Astrocyte (in vitro differentiated cells and primary cell): Measurements from ENCODE around the gene CCDC66.
"Not testable (repeated sequence)": the region's sequence is repeated elsewhere in the genome, so short reads cannot be mapped to it uniquely, and the experiment has no call there.

Source experiments
- EZH2 ChIP-seq: IDR thresholded peaks from 2 replicates; pipeline ENCODE4 v1.6.1; 2012; ENCODE audit warnings: mild to moderate bottlenecking, low read length, inconsistent platforms; ENCODE audit not compliant: insufficient read depth
- TF ChIP-seq, protein P1 (sequence below): IDR thresholded peaks from 2 replicates; pipeline ENCODE4 v1.5.1; 2011; ENCODE audit warnings: low read depth, mild to moderate bottlenecking, inconsistent platforms, low read length, moderate library complexity; ENCODE audit not compliant: insufficient read depth

DNA sequence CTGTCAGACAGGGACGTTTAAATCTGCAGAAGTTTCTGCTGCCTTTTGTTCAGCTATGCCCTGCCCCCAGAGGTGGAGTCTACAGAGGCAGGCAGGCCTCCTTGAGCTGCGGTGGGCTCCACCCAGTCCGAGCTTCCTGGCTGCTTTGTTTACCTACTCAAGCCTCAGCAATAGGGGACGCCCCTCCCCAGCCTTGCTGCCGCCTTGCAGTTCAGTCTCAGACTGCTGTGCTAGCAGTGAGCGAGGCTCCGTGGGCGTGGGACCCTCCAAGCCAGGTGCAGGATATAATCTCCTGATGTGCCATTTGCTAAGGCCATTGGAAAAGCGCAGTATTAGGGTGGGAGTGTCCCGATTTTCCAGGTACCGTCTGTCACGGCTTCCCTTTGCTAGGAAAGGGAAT, 25.0 kb downstream of the CCDC66 start:
- TF ChIP-seq, protein P1, sequence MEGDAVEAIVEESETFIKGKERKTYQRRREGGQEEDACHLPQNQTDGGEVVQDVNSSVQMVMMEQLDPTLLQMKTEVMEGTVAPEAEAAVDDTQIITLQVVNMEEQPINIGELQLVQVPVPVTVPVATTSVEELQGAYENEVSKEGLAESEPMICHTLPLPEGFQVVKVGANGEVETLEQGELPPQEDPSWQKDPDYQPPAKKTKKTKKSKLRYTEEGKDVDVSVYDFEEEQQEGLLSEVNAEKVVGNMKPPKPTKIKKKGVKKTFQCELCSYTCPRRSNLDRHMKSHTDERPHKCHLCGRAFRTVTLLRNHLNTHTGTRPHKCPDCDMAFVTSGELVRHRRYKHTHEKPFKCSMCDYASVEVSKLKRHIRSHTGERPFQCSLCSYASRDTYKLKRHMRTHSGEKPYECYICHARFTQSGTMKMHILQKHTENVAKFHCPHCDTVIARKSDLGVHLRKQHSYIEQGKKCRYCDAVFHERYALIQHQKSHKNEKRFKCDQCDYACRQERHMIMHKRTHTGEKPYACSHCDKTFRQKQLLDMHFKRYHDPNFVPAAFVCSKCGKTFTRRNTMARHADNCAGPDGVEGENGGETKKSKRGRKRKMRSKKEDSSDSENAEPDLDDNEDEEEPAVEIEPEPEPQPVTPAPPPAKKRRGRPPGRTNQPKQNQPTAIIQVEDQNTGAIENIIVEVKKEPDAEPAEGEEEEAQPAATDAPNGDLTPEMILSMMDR, result not testable (repeated sequence)
- not testable (repeated sequence) for TF ChIP-seq EZH2
